B cell (primary cell): ENCODE results near the gene KLK13. TPM values are rescaled to one million over a fixed set of nuclear protein-coding genes. Genes with fewer than 3 reads are reported as not detected.

Experiments
- ATAC-seq: fragments of 200-7000 bp; cut with Tn5 transposase; one replicate; pipeline ENCODE4 v1.10.0; 2021; ENCODE audit warnings: low read depth, mild to moderate bottlenecking, moderate number of reproducible peaks, moderate library complexity
- CTCF ChIA-PET: fragments of 350-600 bp; sonication (Branson Sonifier 250); formaldehyde crosslinking; loops from one replicate; lab custom pipeline; 2021; ENCODE audit warnings: antibody characterized with exemption, inconsistent platforms; lab: Charles Lee
- POLR2A ChIA-PET: fragments of 350-600 bp; sonication (Branson Sonifier 250); formaldehyde crosslinking; loops from one replicate; lab custom pipeline; 2021; ENCODE audit warnings: antibody characterized with exemption; lab: Charles Lee
- DNase-seq: peaks from one replicate; pipeline ENCODE4 v3.0.0; 2013
- H2AFZ ChIP-seq: 2 replicates; pipeline ENCODE4 v1.6.1; 2012; ENCODE audit warnings: mild to moderate bottlenecking, low read depth, low read length; ENCODE audit not compliant: insufficient read depth, poor library complexity, severe bottlenecking
- H3K27ac ChIP-seq, 2 donors: 1 replicate in 1 of 2; 2 replicates in 1 of 2; pipeline ENCODE4 v1.5.1; 2012 to 2013; ENCODE audit warnings: low read length in 2 of 2, mild to moderate bottlenecking in 2 of 2, moderate library complexity in 1 of 2
- H3K27me3 ChIP-seq, 4 experiments: fragments of 200-600 bp in 1 of 4; sonication (generic) in 1 of 4; replicated peaks in 1 of 4; 1 replicate in 2 of 4; 2 replicates in 2 of 4; pipeline versions ENCODE4 v1.6.1 to v1.7.0; 2013 to 2016; ENCODE audit warnings: low read length in 3 of 4, mild to moderate bottlenecking in 2 of 4, mixed read lengths in 1 of 4, moderate library complexity in 1 of 4; ENCODE audit not compliant: insufficient read depth in 4 of 4, control insufficient read depth in 3 of 4; ENCODE audit errors: control extremely low read depth in 1 of 4
- H3K36me3 ChIP-seq, 2 experiments: replicated peaks in 1 of 2; 1 replicate in 1 of 2; 2 replicates in 1 of 2; pipeline versions ENCODE4 v1.6.1 to v1.7.1; 2013; ENCODE audit warnings: low read length in 1 of 2; ENCODE audit not compliant: insufficient read depth in 2 of 2, control insufficient read depth in 1 of 2; ENCODE audit errors: control extremely low read depth in 1 of 2, extremely low read depth in 1 of 2
- H3K4me1 ChIP-seq, 2 donors: fragments of 200-600 bp in 1 of 2; sonication (generic) in 1 of 2; 1 replicate in 1 of 2; 2 replicates in 1 of 2; pipeline versions ENCODE4 v1.5.1 to v1.6.1; 2013 to 2017; ENCODE audit warnings: low read length in 2 of 2; ENCODE audit not compliant: control insufficient read depth in 2 of 2, insufficient read depth in 2 of 2
- H3K4me2 ChIP-seq: replicated peaks from 2 replicates; pipeline ENCODE3; 2012; ENCODE audit warnings: mild to moderate bottlenecking, low read depth, low read length; ENCODE audit not compliant: poor library complexity, severe bottlenecking
- H3K4me3 ChIP-seq, 5 experiments: fragments of 200-600 bp in 1 of 5; sonication (generic) in 1 of 5; 1 replicate in 3 of 5; 2 replicates in 2 of 5; pipeline versions ENCODE4 v1.5.1 to v1.7.0; 2011 to 2016; ENCODE audit warnings: low read length in 4 of 5, mild to moderate bottlenecking in 4 of 5, low read depth in 2 of 5, control low read depth in 1 of 5, moderate library complexity in 1 of 5; ENCODE audit not compliant: insufficient read depth in 1 of 5; ENCODE audit errors: control extremely low read depth in 1 of 5, extremely low read depth in 1 of 5
- H3K79me2 ChIP-seq: fragments of 200-600 bp; sonication (generic); one replicate; pipeline ENCODE4 v1.6.0; 2016; ENCODE audit warnings: low read length; ENCODE audit not compliant: control insufficient read depth, insufficient read depth
- H3K9ac ChIP-seq: fragments of 200-600 bp; sonication (generic); 2 replicates; pipeline ENCODE4 v1.6.1; 2017; ENCODE audit warnings: mild to moderate bottlenecking, low read length, moderate library complexity
- H3K9me3 ChIP-seq, 3 donors: one replicate each; pipeline versions ENCODE4 v1.6.1 to v1.7.1; 2013; ENCODE audit warnings: low read length in 2 of 3; ENCODE audit not compliant: control insufficient read depth in 2 of 3, insufficient read depth in 1 of 3; ENCODE audit errors: control extremely low read depth in 1 of 3
- H4K20me1 ChIP-seq: 2 replicates; pipeline ENCODE4 v1.6.0; 2012; ENCODE audit warnings: mild to moderate bottlenecking, low read length; ENCODE audit not compliant: insufficient read depth, control insufficient read depth, poor library complexity, severe bottlenecking
- H3K27ac Mint-ChIP-seq: one replicate; pipeline ENCODE4 v1.8.0; 2021; ENCODE audit warnings: mixed read lengths
- H3K27me3 Mint-ChIP-seq: one replicate; pipeline ENCODE4 v1.8.0; 2021; ENCODE audit warnings: mixed read lengths
- H3K4me1 Mint-ChIP-seq: one replicate; pipeline ENCODE4 v1.8.0; 2021; ENCODE audit warnings: mixed read lengths
- H3K4me3 Mint-ChIP-seq: one replicate; pipeline ENCODE4 v1.8.0; 2021; ENCODE audit warnings: mixed read lengths
- H3K9me3 Mint-ChIP-seq: one replicate; pipeline ENCODE4 v1.8.0; 2022; ENCODE audit warnings: mixed read lengths; ENCODE audit not compliant: insufficient read depth
- CTCF ChIP-seq: fragments of 200-600 bp; IDR thresholded peaks from one replicate; pipeline ENCODE4 v1.8.0; 2022; ENCODE audit warnings: antibody characterized with exemption, mild to moderate bottlenecking
- EZH2 ChIP-seq: IDR thresholded peaks from 2 replicates; pipeline ENCODE4 v1.6.1; 2012; ENCODE audit warnings: borderline replicate concordance, low read depth, mild to moderate bottlenecking, moderate library complexity, low read length; ENCODE audit not compliant: insufficient read depth, poor library complexity, severe bottlenecking
- WGBS: methylation state at CpG from one replicate; pipeline ENCODE4 v1.1.5; 2013; ENCODE audit warnings: missing lambda C conversion rate; ENCODE audit not compliant: insufficient coverage; 5-methylcytosine and 5-hydroxymethylcytosine counted together
- intact Hi-C: fragments of 100-400 bp; cut with micrococcal nuclease; formaldehyde crosslinking; loops from one replicate; pipeline ENCODE4 v1.10.0; 2022
- polyA plus RNA-seq: library from polyadenylated mRNA; depleted of rRNA; stranded (reverse); fragments of >200 nt; gene quantifications from 2 replicates; pipeline ENCODE4 v1.2.3, GENCODE V29; 2012
- total RNA-seq, 2 donors: library from RNA; stranded (reverse); fragments of 120-200 nt in 1 of 2; gene quantifications; 1 replicate in 1 of 2; 2 replicates in 1 of 2; pipeline versions ENCODE4 v1.2.3 to v1.2.4, GENCODE V29; 2013 to 2022

The KLK13 gene
- total and polyA plus RNA-seq, 2 donors (not counting 1 experiment from before 2014, with no cell fraction given) = not detected

GRCh38 chr19:51094696-51095279 is 29.9 kb upstream of the KLK13 start:
- intact Hi-C loops = no loop called here
- H3K27ac ChIP-seq = no peak overlapping the region
- no peak overlapping the region for H3K4me3 ChIP-seq
- ATAC-seq = no peak
- no peak overlapping the region for H3K4me2 ChIP-seq
- CTCF ChIA-PET = interaction anchor here (0.7 kb wide), 1 partner anchor 904 kb away, joined by 3 read pairs; no protein-coding TSS in a partner anchor
- peak; percentile 53 for DNase-seq
- peaks cover 0 to 12% of the 10 kb centered on the region in 2 experiments for H3K36me3 ChIP-seq
- no peaks in the 10 kb centered on the region for H3K9me3 ChIP-seq
- H3K79me2 ChIP-seq = no peaks in the 10 kb centered on the region
- H3K4me1 ChIP-seq = no peaks in the 10 kb centered on the region
- H3K9ac ChIP-seq = no peak overlapping the region
- no peaks in the 10 kb centered on the region for H3K27me3 ChIP-seq
- Mint-ChIP-seq H3K27ac (no peak overlapping the region), H3K9me3 (no peaks in the 10 kb centered on the region), H3K4me1 (peaks cover 8% of the 10 kb centered on the region), H3K4me3 (no peak overlapping the region), H3K27me3 (no peaks in the 10 kb centered on the region)
- H2AFZ ChIP-seq = no peak overlapping the region
- POLR2A ChIA-PET = no interaction called here
- 40% methylated on average over 15 of the region's 15 CpGs for WGBS
- TF ChIP-seq CTCF (peak; percentile 72), EZH2 (no peak)
- peaks cover 8% of the 10 kb centered on the region for H4K20me1 ChIP-seq

GRCh38 chr19:51093510-51094345 is 28.8 kb upstream of the KLK13 start:
- no peak overlapping the region for H3K4me2 ChIP-seq
- TF ChIP-seq EZH2 (no peak), CTCF (no peak)
- H4K20me1 ChIP-seq = no peaks in the 10 kb centered on the region
- H3K9me3 Mint-ChIP-seq = no peaks in the 10 kb centered on the region
- H3K4me3 ChIP-seq = no peak overlapping the region
- H3K27me3 ChIP-seq = no peaks in the 10 kb centered on the region
- intact Hi-C loops = no loop called here
- ChIA-PET CTCF (no interaction called here), POLR2A (no interaction called here)
- ATAC-seq (no peak), DNase-seq (no peak)
- H3K79me2 ChIP-seq = no peaks in the 10 kb centered on the region
- 93% methylated on average over 18 of the region's 22 CpGs for WGBS
- no peak overlapping the region for H3K4me3 Mint-ChIP-seq
- H3K36me3 ChIP-seq = peaks cover 0 to 6% of the 10 kb centered on the region in 2 experiments
- H2AFZ ChIP-seq = no peak overlapping the region
- H3K27ac Mint-ChIP-seq = no peak overlapping the region
- H3K9me3 ChIP-seq = no peaks in the 10 kb centered on the region
- H3K4me1 Mint-ChIP-seq = peaks cover 8% of the 10 kb centered on the region
- H3K4me1 ChIP-seq = no peaks in the 10 kb centered on the region
- no peak overlapping the region for H3K27ac ChIP-seq
- no peaks in the 10 kb centered on the region for H3K27me3 Mint-ChIP-seq
- H3K9ac ChIP-seq = no peak overlapping the region
